K562 (cell line): ENCODE data around the gene PYCR2. TPM values are rescaled to one million over a fixed set of nuclear protein-coding genes. Genes with fewer than 3 reads are reported as not detected.

Source experiments
- BCLAF1 ChIP-seq, 2 experiments: fragments of 450-650 bp in 1 of 2; IDR thresholded peaks; 2 replicates each; pipeline ENCODE4 v1.6.1; 2011 to 2017; ENCODE audit warnings: low read depth in 2 of 2, antibody characterized with exemption in 1 of 2, borderline replicate concordance in 1 of 2, low read length in 1 of 2, mild to moderate bottlenecking in 1 of 2, mixed read lengths in 1 of 2; ENCODE audit not compliant: control insufficient read depth in 1 of 2
- E2F4 ChIP-seq: sonication (generic); formaldehyde crosslinking; IDR thresholded peaks from 2 replicates; pipeline ENCODE4 v1.8.0; 2022; ENCODE audit warnings: mild to moderate bottlenecking, low read depth, missing genetic modification reagents
- ERF ChIP-seq: fragments of 450-650 bp; formaldehyde crosslinking; IDR thresholded peaks from 2 replicates; pipeline ENCODE4 v1.4.0; 2020; ENCODE audit warnings: mild to moderate bottlenecking, mixed read lengths
- FOSL1 ChIP-seq: fragments of 200-800 bp; sonication (Bioruptor generic); conservative IDR thresholded peaks from 2 replicates; pipeline ENCODE4 v1.6.1; 2016; ENCODE audit warnings: missing genetic modification characterization, missing compliant biosample characterization
- FOXJ2 ChIP-seq: fragments of 200-800 bp; sonication (Bioruptor generic); IDR thresholded peaks from 2 replicates; pipeline ENCODE4 v1.6.1; 2016; ENCODE audit warnings: missing genetic modification characterization, missing compliant biosample characterization
- HDAC1 ChIP-seq, 2 experiments: fragments of 450-650 bp; IDR thresholded peaks; 2 replicates each; pipeline ENCODE4 v1.6.1; 2016 to 2017; ENCODE audit warnings: inconsistent platforms in 1 of 2, mild to moderate bottlenecking in 1 of 2, moderate library complexity in 1 of 2
- IFI16 ChIP-seq: fragments of 250-450 bp; sonication (Bioruptor Pico); IDR thresholded peaks from 2 replicates; pipeline ENCODE4 v2.1.2; 2022; ENCODE audit warnings: mild to moderate bottlenecking, inconsistent platforms
- PHB2 ChIP-seq: fragments of 450-650 bp; IDR thresholded peaks from 2 replicates; pipeline ENCODE4 v1.6.1; 2017; ENCODE audit warnings: low read depth
- TEAD1 ChIP-seq, 2 experiments: fragments of 450-650 bp in 1 of 2; sonication (generic) in 1 of 2; formaldehyde crosslinking; IDR thresholded peaks; 2 replicates each; pipeline versions ENCODE4 v1.4.0 to v1.8.0; 2020 to 2022; ENCODE audit warnings: mild to moderate bottlenecking in 2 of 2, missing genetic modification reagents in 1 of 2
- TRIM24 ChIP-seq, 2 experiments: fragments of 450-650 bp; IDR thresholded peaks; 2 replicates each; pipeline ENCODE4 v1.6.1; 2016
- USF2 ChIP-seq: sonication (generic); formaldehyde crosslinking; IDR thresholded peaks from 2 replicates; pipeline ENCODE4 v1.5.0; 2020; ENCODE audit warnings: missing genetic modification reagents
- ZC3H11A ChIP-seq: IDR thresholded peaks from 2 replicates; pipeline ENCODE4 v1.6.1; 2012; ENCODE audit warnings: low read depth, low read length, improper control_type of control experiment
- ZFP1 ChIP-seq: fragments of 450-650 bp; formaldehyde crosslinking; IDR thresholded peaks from 2 replicates; pipeline ENCODE4 v1.4.0; 2020; ENCODE audit warnings: mild to moderate bottlenecking, mixed read lengths
- polyA plus RNA-seq, 8 experiments: library from polyadenylated mRNA; depleted of rRNA in 4 of 8; stranded (reverse) in 5 of 8; unstranded in 3 of 8; fragments of >200 nt; fragmentation: Nextera tagmentation in 2 of 8; fragmentation: Illumina TruSeq in 1 of 8; extraction: Ambion mirVana in 2 of 8; extraction: Trizol in 1 of 8; gene quantifications; 2 replicates each; pipeline versions ENCODE4 v1.2.1 to v1.2.3, GENCODE V29; 2011 to 2014; ENCODE audit warnings: inconsistent platforms in 1 of 8, missing spikeins in 1 of 8
- total RNA-seq, 7 experiments: library from RNA; depleted of rRNA in 6 of 7; stranded (reverse); fragments of >200 nt in 6 of 7; fragmentation: Illumina TruSeq in 2 of 7; extraction: Trizol in 2 of 7; gene quantifications; 2 replicates each; pipeline versions ENCODE4 v1.2.1 to v1.2.3, GENCODE V29; 2011 to 2021; ENCODE audit warnings: low replicate concordance in 1 of 7
- TF ChIP-seq, protein P1 (sequence below): sonication (generic); formaldehyde crosslinking; IDR thresholded peaks from 2 replicates; pipeline ENCODE4 v1.8.0; 2023; ENCODE audit warnings: mild to moderate bottlenecking, missing genetic modification reagents
- TF ChIP-seq, protein P2 (sequence below): fragments of 450-650 bp; IDR thresholded peaks from 2 replicates; pipeline ENCODE4 v1.6.1; 2016
- TF ChIP-seq, protein P3 (sequence below): IDR thresholded peaks from 3 replicates; pipeline ENCODE4 v1.6.1; 2011; ENCODE audit warnings: borderline replicate concordance, mild to moderate bottlenecking; ENCODE audit not compliant: insufficient read length, insufficient read depth

Gene PYCR2
- total and polyA plus RNA-seq, 9 of the 15 experiments (the other 6 are each of a cell fraction or from before 2014, with no cell fraction given) = 5.5 to 219 (median 127) TPM

DNA sequence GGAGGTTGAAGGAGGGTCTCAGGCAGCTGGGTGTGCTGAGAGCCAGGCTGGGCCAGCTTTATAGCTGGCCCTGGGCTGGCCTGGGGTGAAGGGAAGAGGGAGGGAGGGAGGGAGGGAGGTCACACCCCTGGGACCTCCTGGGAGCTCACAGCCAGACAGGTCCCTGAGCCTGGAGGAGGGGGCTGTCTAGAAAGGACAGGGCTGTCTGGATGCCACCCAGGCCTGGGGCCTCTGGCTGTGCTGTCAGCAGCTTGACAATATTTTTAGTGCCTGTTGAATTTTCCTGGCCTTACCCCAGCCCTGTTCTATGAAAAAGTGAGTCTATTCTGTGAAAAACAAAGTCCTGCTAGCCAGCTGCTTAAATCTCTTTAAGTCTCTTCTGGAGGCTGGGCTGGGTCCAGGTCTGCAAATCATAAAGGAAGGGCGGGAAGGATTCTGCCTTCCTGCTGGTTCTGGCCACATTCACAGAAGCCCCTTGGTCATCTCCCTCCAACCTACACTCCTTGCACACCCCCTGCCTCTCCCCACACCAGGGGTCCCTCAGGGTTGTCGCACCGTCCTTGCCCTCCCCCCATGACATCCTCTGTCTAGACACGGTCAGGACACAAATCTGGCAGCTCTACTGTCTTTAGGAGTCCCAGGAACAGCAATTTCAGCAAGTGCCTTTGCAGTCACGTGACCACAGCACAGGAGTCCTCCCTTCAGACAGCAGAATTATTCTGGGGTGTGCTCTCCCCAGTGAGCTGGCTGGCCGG, 17.3 kb upstream of the PYCR2 start, which contains the start of gene LEFTY2 (continued):
- TF ChIP-seq ZC3H11A = no peak
- TF ChIP-seq, protein P1, sequence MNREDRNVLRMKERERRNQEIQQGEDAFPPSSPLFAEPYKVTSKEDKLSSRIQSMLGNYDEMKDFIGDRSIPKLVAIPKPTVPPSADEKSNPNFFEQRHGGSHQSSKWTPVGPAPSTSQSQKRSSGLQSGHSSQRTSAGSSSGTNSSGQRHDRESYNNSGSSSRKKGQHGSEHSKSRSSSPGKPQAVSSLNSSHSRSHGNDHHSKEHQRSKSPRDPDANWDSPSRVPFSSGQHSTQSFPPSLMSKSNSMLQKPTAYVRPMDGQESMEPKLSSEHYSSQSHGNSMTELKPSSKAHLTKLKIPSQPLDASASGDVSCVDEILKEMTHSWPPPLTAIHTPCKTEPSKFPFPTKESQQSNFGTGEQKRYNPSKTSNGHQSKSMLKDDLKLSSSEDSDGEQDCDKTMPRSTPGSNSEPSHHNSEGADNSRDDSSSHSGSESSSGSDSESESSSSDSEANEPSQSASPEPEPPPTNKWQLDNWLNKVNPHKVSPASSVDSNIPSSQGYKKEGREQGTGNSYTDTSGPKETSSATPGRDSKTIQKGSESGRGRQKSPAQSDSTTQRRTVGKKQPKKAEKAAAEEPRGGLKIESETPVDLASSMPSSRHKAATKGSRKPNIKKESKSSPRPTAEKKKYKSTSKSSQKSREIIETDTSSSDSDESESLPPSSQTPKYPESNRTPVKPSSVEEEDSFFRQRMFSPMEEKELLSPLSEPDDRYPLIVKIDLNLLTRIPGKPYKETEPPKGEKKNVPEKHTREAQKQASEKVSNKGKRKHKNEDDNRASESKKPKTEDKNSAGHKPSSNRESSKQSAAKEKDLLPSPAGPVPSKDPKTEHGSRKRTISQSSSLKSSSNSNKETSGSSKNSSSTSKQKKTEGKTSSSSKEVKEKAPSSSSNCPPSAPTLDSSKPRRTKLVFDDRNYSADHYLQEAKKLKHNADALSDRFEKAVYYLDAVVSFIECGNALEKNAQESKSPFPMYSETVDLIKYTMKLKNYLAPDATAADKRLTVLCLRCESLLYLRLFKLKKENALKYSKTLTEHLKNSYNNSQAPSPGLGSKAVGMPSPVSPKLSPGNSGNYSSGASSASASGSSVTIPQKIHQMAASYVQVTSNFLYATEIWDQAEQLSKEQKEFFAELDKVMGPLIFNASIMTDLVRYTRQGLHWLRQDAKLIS (CRISPR knock-in tag) = no peak
- no peak for TF ChIP-seq E2F4 (CRISPR knock-in tag)
- no peak for TF ChIP-seq HDAC1 (IDR thresholded peaks at IDR 0.05)
- TF ChIP-seq FOXJ2 (tag) = no peak
- TF ChIP-seq USF2 (CRISPR knock-in tag) = peak; percentile 89
- no peak for TF ChIP-seq TRIM24 (IDR thresholded peaks at IDR 0.05)
- TF ChIP-seq ZFP1 (CRISPR knock-in tag) = no peak
- no peak for TF ChIP-seq ERF (CRISPR knock-in tag)
- TF ChIP-seq BCLAF1 (IDR thresholded peaks at IDR 0.05; ENCODE audit: borderline replicate concordance in 1 of 2, control insufficient read depth in 1 of 2, low read depth in 2 of 2, low read length in 1 of 2) = no peak
- no peak for TF ChIP-seq FOSL1 (tag)
- no peak for TF ChIP-seq TEAD1 (CRISPR knock-in tag; IDR thresholded peaks at IDR 0.05)
- TF ChIP-seq PHB2 = no peak
- TF ChIP-seq, protein P2, sequence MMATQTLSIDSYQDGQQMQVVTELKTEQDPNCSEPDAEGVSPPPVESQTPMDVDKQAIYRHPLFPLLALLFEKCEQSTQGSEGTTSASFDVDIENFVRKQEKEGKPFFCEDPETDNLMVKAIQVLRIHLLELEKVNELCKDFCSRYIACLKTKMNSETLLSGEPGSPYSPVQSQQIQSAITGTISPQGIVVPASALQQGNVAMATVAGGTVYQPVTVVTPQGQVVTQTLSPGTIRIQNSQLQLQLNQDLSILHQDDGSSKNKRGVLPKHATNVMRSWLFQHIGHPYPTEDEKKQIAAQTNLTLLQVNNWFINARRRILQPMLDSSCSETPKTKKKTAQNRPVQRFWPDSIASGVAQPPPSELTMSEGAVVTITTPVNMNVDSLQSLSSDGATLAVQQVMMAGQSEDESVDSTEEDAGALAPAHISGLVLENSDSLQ = no peak
- TF ChIP-seq IFI16 (CRISPR knock-in tag) = no peak
- TF ChIP-seq, protein P3, sequence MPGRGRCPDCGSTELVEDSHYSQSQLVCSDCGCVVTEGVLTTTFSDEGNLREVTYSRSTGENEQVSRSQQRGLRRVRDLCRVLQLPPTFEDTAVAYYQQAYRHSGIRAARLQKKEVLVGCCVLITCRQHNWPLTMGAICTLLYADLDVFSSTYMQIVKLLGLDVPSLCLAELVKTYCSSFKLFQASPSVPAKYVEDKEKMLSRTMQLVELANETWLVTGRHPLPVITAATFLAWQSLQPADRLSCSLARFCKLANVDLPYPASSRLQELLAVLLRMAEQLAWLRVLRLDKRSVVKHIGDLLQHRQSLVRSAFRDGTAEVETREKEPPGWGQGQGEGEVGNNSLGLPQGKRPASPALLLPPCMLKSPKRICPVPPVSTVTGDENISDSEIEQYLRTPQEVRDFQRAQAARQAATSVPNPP = no peak
